GM21390 (cell line): ENCODE data around the gene ADAMTS2.
"Not testable (repeated sequence)": the region's sequence is repeated elsewhere in the genome, so short reads cannot be mapped to it uniquely, and the experiment has no call there.

Experiments
- ATAC-seq: cut with Tn5 transposase; IDR thresholded peaks from one replicate; pipeline ENCODE4 v1.9.1; 2021; ENCODE audit not compliant: unreplicated experiment

Gene ADAMTS2

DNA sequence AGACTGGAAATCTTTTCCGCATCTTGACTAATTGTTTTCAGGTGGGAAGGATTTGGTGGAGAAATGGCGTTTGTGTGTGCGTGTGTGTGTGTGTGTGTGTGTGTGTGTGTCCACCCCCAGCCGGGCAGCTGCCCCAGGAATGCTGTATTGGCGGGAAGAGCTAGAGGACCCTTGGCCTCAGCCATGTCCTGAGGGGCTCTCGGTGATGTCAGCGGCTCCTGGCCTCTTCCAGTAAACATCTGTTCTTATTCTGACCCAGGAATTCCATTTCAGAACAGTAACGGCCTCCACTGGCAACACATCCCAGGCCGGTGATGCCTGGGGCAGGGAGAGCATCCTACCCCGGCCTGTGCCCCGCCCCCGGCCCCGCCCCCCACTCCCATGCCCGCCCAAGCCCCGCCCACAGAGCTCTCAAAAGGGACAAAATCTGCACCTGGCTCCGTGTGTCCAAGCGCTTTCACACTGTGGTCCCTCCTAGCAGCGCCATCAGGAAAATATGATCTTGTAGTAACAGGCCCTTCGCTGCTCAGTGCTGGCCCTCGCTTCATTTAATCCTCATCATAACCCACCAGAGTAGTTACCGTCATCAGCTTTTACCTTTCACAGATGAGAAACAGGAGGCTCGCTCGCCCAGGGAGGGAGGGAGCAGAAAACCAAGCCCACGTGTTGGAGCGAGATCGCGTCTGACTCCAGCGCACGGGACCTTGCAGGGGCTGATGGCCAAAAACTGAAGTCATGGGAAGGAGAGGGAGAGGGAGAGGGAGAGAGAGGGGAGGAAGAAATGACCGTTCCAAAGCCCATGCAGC, 18.9 kb downstream of the ADAMTS2 start:
- no peak for ATAC-seq

GRCh38 chr5:179325296-179326031, 19.8 kb downstream of the ADAMTS2 start:
- no peak for ATAC-seq

GRCh38 chr5:179324760-179325295, 20.4 kb downstream of the ADAMTS2 start:
- no peak for ATAC-seq

DNA sequence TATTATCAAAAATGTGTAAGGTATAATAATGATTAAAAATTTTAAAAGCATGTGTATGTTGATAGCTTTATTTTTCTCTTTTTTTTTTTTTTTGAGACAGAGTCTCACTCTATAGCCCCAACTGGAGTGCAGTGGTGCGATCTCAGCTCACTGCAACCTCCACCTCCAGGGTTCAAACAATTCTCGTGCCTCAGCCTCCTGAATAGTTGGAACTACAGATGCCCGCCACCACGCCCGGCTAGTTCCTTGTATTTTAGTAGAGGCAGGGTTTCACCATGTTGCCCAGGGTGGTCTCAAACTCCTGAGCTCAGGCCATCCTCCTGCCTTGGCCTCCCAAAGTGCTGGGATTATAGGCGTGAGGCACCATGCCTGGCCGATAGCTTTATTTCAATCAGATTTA, 20.9 kb downstream of the ADAMTS2 start:
- ATAC-seq = not testable (repeated sequence)

- ATAC-seq = no peak
Measured at GRCh38 chr5:179323026-179323870, 22.0 kb downstream of the ADAMTS2 start.

DNA sequence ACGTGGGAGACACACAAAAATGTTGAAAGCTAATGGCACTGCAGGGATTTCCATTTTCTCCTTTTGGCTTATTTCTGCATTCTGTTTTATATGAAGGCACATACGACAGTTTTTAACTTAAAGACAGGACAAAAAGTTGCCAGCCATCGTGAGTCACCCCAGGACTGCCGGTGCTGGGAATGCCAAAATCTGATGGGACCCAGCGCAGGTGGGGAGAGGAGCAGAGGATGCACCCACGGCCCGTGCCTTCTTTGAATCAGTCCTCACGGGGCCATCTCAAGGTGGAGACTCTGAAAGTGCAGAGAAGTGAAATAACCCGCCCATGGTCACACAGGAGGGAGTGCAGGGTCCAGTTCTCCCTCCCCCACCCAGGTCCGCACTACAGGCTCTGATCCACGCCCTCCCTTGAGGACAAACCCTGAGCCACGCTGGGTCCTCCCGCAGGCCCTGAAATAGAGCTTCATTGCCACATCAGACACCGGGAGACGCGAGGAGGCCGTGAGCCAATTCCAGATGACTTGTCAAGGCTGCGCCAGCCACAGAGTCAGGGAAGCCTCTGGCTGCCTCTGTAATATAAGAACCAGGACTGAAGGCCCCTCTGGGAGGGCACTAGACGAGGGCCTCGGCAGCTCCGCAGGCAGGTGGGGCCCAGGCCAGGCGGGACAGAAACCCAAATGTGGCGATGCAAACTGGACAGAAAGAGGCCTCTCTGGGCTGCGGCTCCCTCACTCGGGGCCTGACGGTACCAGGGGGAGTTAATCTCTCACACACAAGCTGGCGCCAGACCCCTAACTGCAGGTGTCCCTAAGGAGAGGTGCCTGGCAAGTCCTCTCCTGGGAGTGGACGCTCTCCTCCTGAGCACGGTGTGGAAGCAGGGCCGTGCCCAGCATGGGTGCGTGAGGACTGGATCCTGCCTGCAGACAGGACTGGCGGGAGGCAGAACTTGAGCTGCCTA, 22.9 kb downstream of the ADAMTS2 start:
- ATAC-seq = no peak

GRCh38 chr5:179321206-179321987, 23.9 kb downstream of the ADAMTS2 start:
- ATAC-seq = no peak

GRCh38 chr5:179319741-179320281, 25.4 kb downstream of the ADAMTS2 start:
- no peak for ATAC-seq

DNA sequence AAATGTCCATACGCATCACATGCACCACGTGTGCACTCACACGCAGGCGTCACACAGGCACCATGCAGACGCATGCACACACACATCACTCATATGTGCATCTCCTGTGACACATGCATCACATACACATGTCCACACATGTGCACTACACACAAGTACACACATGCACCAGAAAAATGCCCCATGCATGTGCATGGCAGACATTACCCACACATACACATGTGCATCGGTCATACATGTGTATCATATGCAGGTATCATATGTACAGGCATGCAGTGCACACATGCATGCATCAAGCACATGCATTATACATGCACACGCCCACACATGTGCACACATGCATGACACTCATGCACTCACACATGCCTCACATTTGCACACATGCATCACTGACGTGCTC, 26.1 kb downstream of the ADAMTS2 start:
- ATAC-seq = no peak

- ATAC-seq = no peak
Measured at GRCh38 chr5:179318221-179318955, 26.9 kb downstream of the ADAMTS2 start.

GRCh38 chr5:179317411-179318220, 27.6 kb downstream of the ADAMTS2 start:
- no peak for ATAC-seq

DNA sequence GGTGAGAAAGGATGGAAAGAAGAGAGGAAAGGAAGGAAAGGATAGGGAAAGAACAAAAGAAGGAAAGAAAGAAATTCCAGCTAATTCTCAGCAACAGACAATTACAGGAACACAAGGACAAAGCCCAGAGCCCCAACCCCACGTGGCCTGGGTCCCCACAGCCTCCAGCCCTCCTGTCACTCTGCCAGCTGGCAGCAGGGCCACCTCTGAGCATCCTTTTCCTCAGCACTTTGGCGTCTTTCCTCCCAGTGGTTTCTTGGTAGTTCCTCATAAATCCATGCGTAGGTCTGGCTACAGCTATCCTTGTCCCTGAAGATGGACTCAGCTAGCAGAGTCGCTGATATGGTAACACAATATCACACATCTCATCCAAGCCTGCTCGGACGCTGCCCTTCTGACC, 28.3 kb downstream of the ADAMTS2 start:
- no peak for ATAC-seq

- ATAC-seq = no peak
Measured at GRCh38 chr5:179316111-179316551, 29.1 kb downstream of the ADAMTS2 start.

- ATAC-seq = no peak
Measured at GRCh38 chr5:179315356-179315890, 29.8 kb downstream of the ADAMTS2 start.

- no peak for ATAC-seq
Measured at GRCh38 chr5:179314606-179315355, 30.5 kb downstream of the ADAMTS2 start.

DNA sequence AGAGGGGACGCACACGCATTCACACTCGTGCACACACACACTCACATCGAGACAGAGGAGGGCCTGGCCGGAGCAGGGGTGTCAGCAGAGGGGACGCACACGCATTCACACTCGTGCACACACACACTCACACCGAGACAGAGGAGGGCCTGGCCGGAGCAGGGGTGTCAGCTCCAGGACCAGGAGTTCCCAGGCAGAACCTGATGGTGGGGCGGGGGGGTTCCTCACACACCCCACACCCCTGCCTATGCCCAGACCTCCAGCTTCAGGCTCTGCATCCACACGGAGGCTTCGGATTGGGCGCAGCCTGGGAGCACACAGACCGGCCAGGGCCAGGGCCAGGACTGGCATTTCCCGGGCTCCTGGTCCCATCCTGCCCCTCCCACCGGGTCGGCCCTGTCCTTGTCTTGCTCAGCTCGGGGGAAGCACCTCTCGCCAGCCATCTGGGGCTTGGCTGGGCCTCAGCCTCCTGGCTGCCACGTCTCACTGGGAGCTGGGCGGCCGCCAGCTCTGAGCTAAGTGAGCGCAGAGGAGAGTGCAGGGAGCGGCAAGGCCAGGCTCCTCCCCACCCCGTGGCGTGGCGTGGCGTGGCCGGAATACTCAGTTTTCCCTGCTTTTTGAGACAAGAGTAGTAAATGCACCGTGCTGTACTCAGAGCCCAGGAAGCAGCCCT, 31.3 kb downstream of the ADAMTS2 start:
- no peak for ATAC-seq
